ENCODE measurements around the gene SCAI.

- TF ChIP-seq POLR2A (IDR thresholded peaks at IDR 0.05; ENCODE audit: low read depth, low read length) (no peak), POLR2AphosphoS5 (IDR thresholded peaks at IDR 0.05; ENCODE audit: low read depth, low read length) (no peak)
These were observed 203.4 kb downstream of the SCAI start for GRCh38 chr9:124939944-124940343.

Measured in GM12892 (cell line).